ENCODE results near the gene EXOC4.
A peak's percentile ranks its signal among the peaks of the same experiment; 100 is the strongest.

The EXOC4 gene

GRCh38 chr7:133681529-133681928 lies 428.7 kb downstream of the EXOC4 start:
- no peak overlapping the region for H3K4me3 ChIP-seq (replicated peaks; ENCODE audit: low read depth, low read length)
- no peak for TF ChIP-seq CTCF (IDR thresholded peaks at IDR 0.05; ENCODE audit: low read length, missing control alignments)
- no peak for DNase-seq (ENCODE audit: low read depth)

GRCh38 chr7:133682364-133683181 lies 429.7 kb downstream of the EXOC4 start:
- no peak for TF ChIP-seq CTCF (IDR thresholded peaks at IDR 0.05; ENCODE audit: low read length, missing control alignments)
- no peak overlapping the region for H3K4me3 ChIP-seq (replicated peaks; ENCODE audit: low read depth, low read length)
- no peak for DNase-seq (ENCODE audit: low read depth)

- DNase-seq (ENCODE audit: low read depth), result no peak
These were observed 430.2 kb downstream of the EXOC4 start for GRCh38 chr7:133683182-133683454.

GRCh38 chr7:133688483-133689239 lies 435.8 kb downstream of the EXOC4 start:
- peak; percentile 61 for DNase-seq (ENCODE audit: low read depth)
- no peak overlapping the region for H3K4me3 ChIP-seq (replicated peaks; ENCODE audit: low read depth, low read length)
- no peak for TF ChIP-seq CTCF (IDR thresholded peaks at IDR 0.05; ENCODE audit: low read length, missing control alignments)

More at GRCh38 chr7:133683182-133683454, 430.2 kb downstream of the EXOC4 start:
- no peak overlapping the region for H3K4me3 ChIP-seq (replicated peaks; ENCODE audit: low read depth, low read length)
- TF ChIP-seq CTCF (IDR thresholded peaks at IDR 0.05; ENCODE audit: low read length, missing control alignments), result no peak

GRCh38 chr7:133690740-133691139 lies 437.9 kb downstream of the EXOC4 start:
- TF ChIP-seq CTCF (IDR thresholded peaks at IDR 0.05; ENCODE audit: low read length, missing control alignments), result no peak
- DNase-seq (ENCODE audit: low read depth), result no peak
- no peak overlapping the region for H3K4me3 ChIP-seq (replicated peaks; ENCODE audit: low read depth, low read length)

- TF ChIP-seq CTCF (IDR thresholded peaks at IDR 0.05; ENCODE audit: low read length, missing control alignments), result no peak
- DNase-seq (ENCODE audit: low read depth), result peak; percentile 70
- no peak overlapping the region for H3K4me3 ChIP-seq (replicated peaks; ENCODE audit: low read depth, low read length)
These were observed 439.1 kb downstream of the EXOC4 start for GRCh38 chr7:133691727-133692610.
